Endothelial cell of umbilical vein (primary cell): ENCODE data around the gene VKORC1. TPM values are rescaled to one million over a fixed set of nuclear protein-coding genes. Genes with fewer than 3 reads are reported as not detected.

Experiments
- BruUV-seq: library from RNA; stranded (reverse); fragments of 400-500 nt; replicated peaks from 2 replicates; lab custom pipeline; 2021; lab: Mats Ljungman, UMichigan
- CTCF ChIA-PET: fragments of 300-600, 350-600 bp; sonication (Branson Sonifier 250); formaldehyde crosslinking; loops from one replicate; lab custom pipeline; 2021; ENCODE audit warnings: antibody characterized with exemption, inconsistent platforms; lab: Charles Lee
- POLR2A ChIA-PET: fragments of 300-600, 350-600 bp; sonication (Branson Sonifier 250); formaldehyde crosslinking; loops from one replicate; lab custom pipeline; 2021; ENCODE audit warnings: antibody characterized with exemption, inconsistent platforms; lab: Charles Lee
- DNase-seq: peaks from one replicate; pipeline ENCODE4 v3.0.0-alpha.2; 2011; ENCODE audit warnings: low read depth, low spot score
- FAIRE-seq: peaks from 2 replicates; lab custom pipeline; 2011; peaks lifted over from hg19 to GRCh38; lab: Jason Lieb, UNC
- H2AFZ ChIP-seq: 2 replicates; pipeline ENCODE4 v1.6.0; 2012; ENCODE audit warnings: low read depth, low read length, control low read depth, inconsistent platforms
- H3K27ac ChIP-seq: 2 replicates; pipeline ENCODE4 v1.5.1; 2011; ENCODE audit warnings: low read depth, mild to moderate bottlenecking, control low read depth, low read length, moderate library complexity; ENCODE audit not compliant: insufficient read depth
- H3K27me3 ChIP-seq, 2 experiments: 2 replicates each; pipeline versions ENCODE4 v1.6.0 to v1.6.1; 2011; ENCODE audit warnings: low read length in 2 of 2, mixed read lengths in 1 of 2; ENCODE audit not compliant: control insufficient read depth in 2 of 2, insufficient read depth in 2 of 2
- H3K36me3 ChIP-seq, 2 experiments: 2 replicates in 1 of 2; 3 replicates in 1 of 2; pipeline ENCODE4 v1.5.1; 2011; ENCODE audit warnings: low read length in 2 of 2, mild to moderate bottlenecking in 1 of 2, moderate library complexity in 1 of 2; ENCODE audit not compliant: control insufficient read depth in 2 of 2, insufficient read depth in 2 of 2; ENCODE audit errors: extremely low read depth in 1 of 2
- H3K4me1 ChIP-seq: 3 replicates; pipeline ENCODE4 v1.5.1; 2011; ENCODE audit warnings: mild to moderate bottlenecking, low read length; ENCODE audit not compliant: control insufficient read depth, insufficient read depth; ENCODE audit errors: extremely low read depth
- H3K4me2 ChIP-seq: 2 replicates; pipeline ENCODE4 v1.6.1; 2011; ENCODE audit warnings: low read length, control low read depth, mixed read lengths; ENCODE audit not compliant: insufficient read depth
- H3K4me3 ChIP-seq, 3 experiments: fragments of 200-600 bp in 1 of 3; sonication (generic), shearing (Covaris generic) in 1 of 3; replicated peaks in 1 of 3; 2 replicates each; pipeline ENCODE4 v1.5.1; 2011 to 2016; ENCODE audit warnings: control low read depth in 3 of 3, low read length in 3 of 3, mild to moderate bottlenecking in 2 of 3, inconsistent platforms in 1 of 3, low read depth in 1 of 3, moderate library complexity in 1 of 3; ENCODE audit not compliant: insufficient read depth in 1 of 3
- H3K79me2 ChIP-seq: 2 replicates; pipeline ENCODE4 v1.6.0; 2012; ENCODE audit warnings: low read length, inconsistent platforms; ENCODE audit not compliant: control insufficient read depth, insufficient read depth
- H3K9ac ChIP-seq: replicated peaks from 2 replicates; pipeline ENCODE3; 2011; ENCODE audit warnings: low read length, control low read depth; ENCODE audit not compliant: insufficient read depth; ENCODE audit errors: extremely low read depth
- H3K9me1 ChIP-seq: replicated peaks from 3 replicates; pipeline ENCODE4 v1.6.0; 2011; ENCODE audit warnings: mild to moderate bottlenecking, low read length; ENCODE audit not compliant: control insufficient read depth, insufficient read depth; ENCODE audit errors: extremely low read depth
- H3K9me3 ChIP-seq: replicated peaks from 2 replicates; pipeline ENCODE4 v1.5.1; 2012; ENCODE audit warnings: low read length, inconsistent platforms; ENCODE audit not compliant: control insufficient read depth, insufficient read depth
- H4K20me1 ChIP-seq: replicated peaks from 2 replicates; pipeline ENCODE3; 2011; ENCODE audit warnings: mild to moderate bottlenecking, low read length; ENCODE audit not compliant: control insufficient read depth, insufficient read depth; ENCODE audit errors: extremely low read depth
- EZH2 ChIP-seq: IDR thresholded peaks from 2 replicates; pipeline ENCODE4 v1.6.1; 2012; ENCODE audit warnings: borderline replicate concordance, low read depth, mild to moderate bottlenecking, moderate library complexity, low read length, inconsistent platforms; ENCODE audit not compliant: severe bottlenecking
- FOS ChIP-seq: IDR thresholded peaks from 2 replicates; pipeline ENCODE4 v1.6.1; 2011; ENCODE audit warnings: mild to moderate bottlenecking, low read length, moderate library complexity, borderline replicate concordance; ENCODE audit not compliant: insufficient read depth
- GATA2 ChIP-seq: IDR thresholded peaks from 2 replicates; pipeline ENCODE4 v1.7.0; 2011; ENCODE audit warnings: low read depth, mild to moderate bottlenecking, moderate library complexity, mixed read lengths, low read length; ENCODE audit not compliant: insufficient read length, insufficient read depth
- JUN ChIP-seq: IDR thresholded peaks from 2 replicates; pipeline ENCODE4 v1.6.1; 2011; ENCODE audit warnings: borderline replicate concordance, low read depth; ENCODE audit not compliant: insufficient read length, insufficient read depth
- MAX ChIP-seq: IDR thresholded peaks from 2 replicates; pipeline ENCODE4 v1.6.1; 2011; ENCODE audit not compliant: insufficient read depth, insufficient read length
- MYC ChIP-seq: IDR thresholded peaks from one replicate; pipeline ENCODE4 v1.6.1; 2011; ENCODE audit warnings: mild to moderate bottlenecking, low read depth, low read length
- POLR2A ChIP-seq: IDR thresholded peaks from 2 replicates; pipeline ENCODE4 v1.6.1; 2012; ENCODE audit warnings: low read depth, mild to moderate bottlenecking, control low read depth, low read length
- POLR2AphosphoS5 ChIP-seq: IDR thresholded peaks from 2 replicates; pipeline ENCODE4 v1.6.1; 2012; ENCODE audit warnings: low read depth, mild to moderate bottlenecking, control low read depth, low read length, moderate library complexity; ENCODE audit not compliant: insufficient read depth
- dilution Hi-C: fragments of 300-500 bp; cut with MboI; formaldehyde crosslinking; loops from one replicate; pipeline ENCODE4 v1.15.0; 2019; ENCODE audit warnings: low sequenced_read_pairs; ENCODE audit not compliant: extremely low pct_ligation_motif_present
- intact Hi-C: fragments of 100-400 bp; cut with micrococcal nuclease; formaldehyde crosslinking; loops from one replicate; pipeline ENCODE4 v1.10.0; 2022
- polyA plus RNA-seq, 4 experiments: library from polyadenylated mRNA; depleted of rRNA in 3 of 4; stranded (reverse) in 3 of 4; unstranded in 1 of 4; fragments of >200 nt; gene quantifications; 2 replicates each; pipeline versions ENCODE4 v1.2.1 to v1.2.3, GENCODE V29; 2011 to 2012; ENCODE audit warnings: missing spikeins in 1 of 4
- total RNA-seq: library from RNA; stranded (reverse); gene quantifications from 2 replicates; pipeline ENCODE4 v1.2.3, GENCODE V29; 2021
- TF ChIP-seq, protein P1 (sequence below), 2 donors: IDR thresholded peaks; 1 replicate in 1 of 2; 2 replicates in 1 of 2; pipeline ENCODE4 v1.5.1; 2011; ENCODE audit warnings: low read length in 2 of 2, mild to moderate bottlenecking in 2 of 2, moderate library complexity in 2 of 2, control low read depth in 1 of 2, inconsistent platforms in 1 of 2, low read depth in 1 of 2; ENCODE audit not compliant: insufficient read depth in 1 of 2; ENCODE audit errors: extremely low read depth in 1 of 2

The VKORC1 gene
- total and polyA plus RNA-seq, 2 donors (not counting 3 experiments of a cell fraction or from before 2014, with no cell fraction given), result 93.5 to 586 TPM

DNA sequence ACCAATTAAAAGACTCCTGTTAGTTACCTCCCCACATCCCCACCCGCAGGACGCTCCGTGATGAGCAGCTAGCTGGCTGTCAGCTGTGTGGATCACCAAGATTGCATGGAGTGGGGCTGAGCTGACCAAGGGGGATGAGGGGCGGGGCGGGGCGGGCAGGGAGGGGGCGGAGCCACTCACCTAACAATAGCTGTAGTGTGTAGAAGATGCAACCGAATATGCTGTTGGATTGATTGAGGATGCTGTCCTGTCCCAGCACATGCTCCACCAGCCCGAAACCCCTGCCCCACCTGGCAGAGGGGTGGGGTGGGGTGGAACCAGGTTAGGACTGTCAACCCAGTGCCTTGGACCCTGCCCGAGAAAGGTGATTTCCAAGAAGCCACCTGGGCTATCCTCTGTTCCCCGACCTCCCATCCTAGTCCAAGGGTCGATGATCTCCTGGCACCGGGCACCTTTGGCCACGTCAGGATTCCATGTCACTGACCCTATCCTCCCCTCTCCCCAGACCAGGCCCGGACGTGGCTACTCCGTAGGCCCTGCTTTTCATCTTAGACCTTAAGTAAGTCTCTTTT lies 1.4 kb downstream of the VKORC1 start:
- Histone ChIP-seq H3K27me3 (no peaks in the 10 kb centered on the region), H3K27ac (no peak overlapping the region), H3K36me3 (peaks cover 2 to 6% of the 10 kb centered on the region in 2 experiments), H4K20me1 (no peaks in the 10 kb centered on the region), H3K4me1 (peaks cover 3% of the 10 kb centered on the region), H3K4me2 (peak overlapping the region; percentile 41), H3K9ac (peak overlapping the region; percentile 63), H3K9me1 (no peaks in the 10 kb centered on the region), H2AFZ (no peak overlapping the region), H3K4me3 (peak overlapping the region in 1 of 3 experiments; percentile 35), H3K79me2 (peaks cover 10% of the 10 kb centered on the region), H3K9me3 (no peaks in the 10 kb centered on the region)
- intact Hi-C loops (no loop called here), dilution Hi-C loops (no loop called here)
- FAIRE-seq, result peak; percentile 15
- ChIA-PET CTCF (interaction anchor here (0.7 to 6.5 kb wide), 7 partner anchors 19 to 248 kb away, joined by 3 to 66 read pairs (median 5); partner anchors contain the start of genes HSD3B7, KAT8, ZNF646 and ZNF668), POLR2A (no interaction called here)
- DNase-seq, result no peak
- BruUV-seq, result no TSS peak
- TF ChIP-seq EZH2 (no peak), MAX (no peak), GATA2 (no peak), POLR2A (no peak), MYC (no peak), JUN (no peak), FOS (no peak), POLR2AphosphoS5 (no peak)
- TF ChIP-seq, protein P1, sequence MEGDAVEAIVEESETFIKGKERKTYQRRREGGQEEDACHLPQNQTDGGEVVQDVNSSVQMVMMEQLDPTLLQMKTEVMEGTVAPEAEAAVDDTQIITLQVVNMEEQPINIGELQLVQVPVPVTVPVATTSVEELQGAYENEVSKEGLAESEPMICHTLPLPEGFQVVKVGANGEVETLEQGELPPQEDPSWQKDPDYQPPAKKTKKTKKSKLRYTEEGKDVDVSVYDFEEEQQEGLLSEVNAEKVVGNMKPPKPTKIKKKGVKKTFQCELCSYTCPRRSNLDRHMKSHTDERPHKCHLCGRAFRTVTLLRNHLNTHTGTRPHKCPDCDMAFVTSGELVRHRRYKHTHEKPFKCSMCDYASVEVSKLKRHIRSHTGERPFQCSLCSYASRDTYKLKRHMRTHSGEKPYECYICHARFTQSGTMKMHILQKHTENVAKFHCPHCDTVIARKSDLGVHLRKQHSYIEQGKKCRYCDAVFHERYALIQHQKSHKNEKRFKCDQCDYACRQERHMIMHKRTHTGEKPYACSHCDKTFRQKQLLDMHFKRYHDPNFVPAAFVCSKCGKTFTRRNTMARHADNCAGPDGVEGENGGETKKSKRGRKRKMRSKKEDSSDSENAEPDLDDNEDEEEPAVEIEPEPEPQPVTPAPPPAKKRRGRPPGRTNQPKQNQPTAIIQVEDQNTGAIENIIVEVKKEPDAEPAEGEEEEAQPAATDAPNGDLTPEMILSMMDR (IDR thresholded peaks at IDR 0.05; ENCODE audit: extremely low read depth in 1 of 2, insufficient read depth in 1 of 2, low read depth in 1 of 2, low read length in 2 of 2), result no peak
